COLO829 (cell line): Measurements from ENCODE around the gene RAPGEF1.
"Not testable (repeated sequence)": the region's sequence is repeated elsewhere in the genome, so short reads cannot be mapped to it uniquely, and the experiment has no call there.

ENCODE experiments used
- DNase-seq: peaks from one replicate; pipeline ENCODE4 v3.0.0; 2012; ENCODE audit warnings: low spot score

The RAPGEF1 gene, protein sequence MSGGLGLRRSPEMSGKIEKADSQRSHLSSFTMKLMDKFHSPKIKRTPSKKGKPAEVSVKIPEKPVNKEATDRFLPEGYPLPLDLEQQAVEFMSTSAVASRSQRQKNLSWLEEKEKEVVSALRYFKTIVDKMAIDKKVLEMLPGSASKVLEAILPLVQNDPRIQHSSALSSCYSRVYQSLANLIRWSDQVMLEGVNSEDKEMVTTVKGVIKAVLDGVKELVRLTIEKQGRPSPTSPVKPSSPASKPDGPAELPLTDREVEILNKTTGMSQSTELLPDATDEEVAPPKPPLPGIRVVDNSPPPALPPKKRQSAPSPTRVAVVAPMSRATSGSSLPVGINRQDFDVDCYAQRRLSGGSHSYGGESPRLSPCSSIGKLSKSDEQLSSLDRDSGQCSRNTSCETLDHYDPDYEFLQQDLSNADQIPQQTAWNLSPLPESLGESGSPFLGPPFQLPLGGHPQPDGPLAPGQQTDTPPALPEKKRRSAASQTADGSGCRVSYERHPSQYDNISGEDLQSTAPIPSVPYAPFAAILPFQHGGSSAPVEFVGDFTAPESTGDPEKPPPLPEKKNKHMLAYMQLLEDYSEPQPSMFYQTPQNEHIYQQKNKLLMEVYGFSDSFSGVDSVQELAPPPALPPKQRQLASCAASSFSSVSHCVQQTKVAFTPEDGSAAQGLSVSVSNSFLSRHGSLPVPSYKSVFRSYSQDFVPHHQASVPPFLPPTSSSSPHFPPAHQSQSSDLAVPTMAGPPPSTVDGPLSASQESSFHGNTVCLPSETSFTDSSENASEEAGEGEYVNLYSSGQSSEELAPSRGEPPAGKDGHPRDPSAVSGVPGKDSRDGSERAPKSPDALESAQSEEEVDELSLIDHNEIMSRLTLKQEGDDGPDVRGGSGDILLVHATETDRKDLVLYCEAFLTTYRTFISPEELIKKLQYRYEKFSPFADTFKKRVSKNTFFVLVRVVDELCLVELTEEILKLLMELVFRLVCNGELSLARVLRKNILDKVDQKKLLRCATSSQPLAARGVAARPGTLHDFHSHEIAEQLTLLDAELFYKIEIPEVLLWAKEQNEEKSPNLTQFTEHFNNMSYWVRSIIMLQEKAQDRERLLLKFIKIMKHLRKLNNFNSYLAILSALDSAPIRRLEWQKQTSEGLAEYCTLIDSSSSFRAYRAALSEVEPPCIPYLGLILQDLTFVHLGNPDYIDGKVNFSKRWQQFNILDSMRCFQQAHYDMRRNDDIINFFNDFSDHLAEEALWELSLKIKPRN (N-terminal part only)

DNA sequence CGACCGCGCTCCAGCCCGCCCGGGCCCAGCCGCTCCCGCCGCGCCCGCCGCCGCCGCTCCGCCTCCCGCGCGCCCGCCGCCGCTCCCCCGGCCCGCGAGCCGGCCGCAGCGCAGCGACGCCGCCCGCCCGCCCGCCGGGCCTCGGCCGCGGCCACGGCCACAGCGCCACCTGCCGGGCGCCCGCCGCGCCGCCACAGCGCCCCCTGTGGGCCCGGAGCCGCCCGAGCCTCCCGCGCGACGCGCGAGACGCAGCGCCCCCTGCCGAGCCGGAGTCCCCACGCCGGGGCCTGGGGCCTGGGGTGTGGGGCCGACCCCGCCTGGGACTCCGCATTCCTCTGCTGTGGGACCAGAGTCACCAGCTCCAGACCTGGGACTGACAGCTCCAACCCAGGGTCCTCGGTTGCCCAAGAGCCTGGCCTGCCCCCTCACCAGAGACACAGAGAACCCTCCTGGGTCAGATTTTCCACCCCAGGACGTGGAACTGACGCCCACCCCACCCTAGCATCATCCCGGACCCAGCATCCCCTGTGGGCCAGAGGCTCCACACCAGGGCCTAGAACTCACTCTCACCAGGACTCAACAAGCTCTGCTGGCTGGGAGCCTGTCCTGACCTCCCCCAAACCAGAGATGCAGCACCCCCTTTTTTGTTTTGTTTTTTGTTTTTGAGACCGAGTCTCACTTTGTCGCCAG is at the start of gene RAPGEF1:
Gene RAPGEF1 (minus strand): TSS at position 118 of the 690 bp plus-strand sequence. CDS start 246 bp downstream, outside the sequence.
- DNase-seq = no peak

DNA sequence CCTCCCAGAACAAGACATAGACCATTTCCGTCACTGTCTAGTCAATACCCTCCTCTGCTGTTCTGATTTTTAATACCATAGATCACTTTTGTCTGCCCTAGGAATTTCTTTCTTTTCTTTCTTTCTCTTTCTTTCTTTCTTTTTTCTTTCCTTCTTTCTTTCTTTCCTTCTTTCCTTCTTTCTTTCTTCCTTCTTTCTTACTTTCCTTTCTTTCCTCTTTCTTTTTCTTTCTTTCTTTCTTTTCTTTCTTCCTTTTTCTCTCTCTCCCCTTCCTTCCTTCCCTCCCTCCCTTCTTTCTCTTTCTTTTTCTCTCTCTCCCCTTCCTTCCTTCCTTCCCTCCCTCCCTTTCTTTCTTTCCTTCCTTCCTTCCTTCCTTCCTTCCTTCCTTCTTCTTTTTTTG is 49.0 kb upstream of the RAPGEF1 start:
- no peak for DNase-seq

DNA sequence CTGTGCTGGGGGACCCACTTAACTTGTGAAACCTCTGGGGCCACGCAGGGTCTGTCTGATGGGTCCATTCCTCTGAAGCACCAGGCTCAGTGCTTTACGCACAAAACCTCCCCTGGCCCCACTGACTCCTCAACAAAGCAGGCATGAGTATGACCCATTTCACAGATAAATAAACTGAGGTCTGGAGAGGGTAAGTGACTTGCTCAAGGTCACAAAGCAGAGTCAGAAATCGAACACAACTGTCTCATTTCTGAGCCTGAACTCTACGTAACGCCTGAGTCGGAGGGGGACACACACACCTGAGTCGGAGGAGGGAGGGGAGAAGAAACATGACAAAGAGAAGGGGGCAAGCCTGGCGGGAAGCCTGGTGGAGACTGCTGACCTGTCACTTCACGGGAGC is 48.0 kb upstream of the RAPGEF1 start:
- DNase-seq = no peak

DNA sequence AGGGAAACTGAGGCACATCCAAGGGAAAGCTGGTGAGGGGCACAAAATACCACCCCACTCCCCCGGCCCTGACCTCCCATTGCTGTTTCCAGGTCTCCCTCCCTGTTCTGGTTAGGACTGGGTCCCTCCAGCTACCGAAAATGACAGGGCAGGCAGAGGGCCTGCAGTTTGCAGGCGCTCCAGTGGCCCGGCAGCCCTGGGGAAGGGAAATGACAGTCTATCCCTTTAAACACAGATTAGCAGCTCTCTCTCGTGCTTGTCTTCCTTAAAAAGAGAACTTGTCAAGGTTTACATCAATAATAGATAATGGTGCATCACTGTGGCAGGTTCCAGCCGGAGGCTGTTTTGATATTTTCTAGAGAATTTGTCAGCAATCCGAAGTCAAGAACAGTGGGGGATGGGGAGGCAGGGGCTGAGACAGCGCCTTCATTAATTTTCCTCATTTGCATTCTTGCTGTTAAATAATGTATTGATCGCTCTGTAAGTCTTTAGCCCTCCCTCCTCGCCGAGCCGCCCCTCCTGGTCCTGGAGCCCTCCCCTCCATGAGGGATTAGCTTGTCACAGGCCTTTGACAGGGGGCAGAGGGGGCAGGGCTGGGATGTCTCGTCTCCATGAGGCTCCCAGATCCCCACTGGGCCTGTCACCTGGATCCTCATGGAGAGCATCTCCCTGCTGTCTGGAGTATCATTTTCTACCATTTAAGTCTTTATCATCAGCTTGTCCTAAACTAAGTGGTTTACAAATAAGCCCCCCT is 45.0 kb upstream of the RAPGEF1 start:
- no peak for DNase-seq

DNA sequence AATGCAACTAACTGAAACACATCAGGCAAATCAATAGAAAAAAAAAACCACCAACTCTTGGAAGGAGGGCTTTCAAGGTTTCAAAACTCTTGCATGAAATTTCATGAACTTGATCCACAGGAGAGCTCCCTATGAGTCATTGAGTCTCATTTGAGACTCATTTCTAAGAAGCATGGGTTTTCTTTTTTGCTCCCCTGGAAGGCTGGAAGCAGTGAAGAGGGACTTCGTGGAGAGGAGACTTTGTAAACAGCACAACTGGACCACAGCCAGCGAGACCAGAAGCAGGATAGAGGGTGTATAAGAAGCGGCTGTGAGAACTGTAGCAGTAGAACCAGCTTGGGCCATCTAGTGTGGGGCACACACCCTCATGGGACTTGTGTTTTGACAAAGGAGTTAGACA is 41.2 kb upstream of the RAPGEF1 start:
- no peak for DNase-seq

DNA sequence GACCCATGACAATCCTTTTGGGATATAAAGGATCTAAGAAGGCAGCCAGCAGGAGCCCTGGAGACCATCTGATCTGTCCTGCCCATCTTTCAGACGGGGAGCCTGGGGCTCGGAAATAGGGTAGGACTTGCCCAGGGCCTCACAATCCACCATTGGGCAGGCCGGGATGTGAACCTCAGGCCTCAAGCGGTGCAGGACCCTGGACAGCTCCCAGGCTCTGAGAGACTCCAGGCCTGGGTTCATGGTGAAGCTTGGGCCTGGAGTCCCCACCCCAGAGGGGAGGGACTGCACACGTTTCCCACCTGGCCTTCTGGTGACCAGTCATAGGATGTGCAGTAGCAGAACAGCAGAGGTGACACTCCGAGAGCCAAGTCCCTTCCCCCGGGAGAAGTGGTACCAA is 36.6 kb upstream of the RAPGEF1 start:
- peak; percentile 28 for DNase-seq

DNA sequence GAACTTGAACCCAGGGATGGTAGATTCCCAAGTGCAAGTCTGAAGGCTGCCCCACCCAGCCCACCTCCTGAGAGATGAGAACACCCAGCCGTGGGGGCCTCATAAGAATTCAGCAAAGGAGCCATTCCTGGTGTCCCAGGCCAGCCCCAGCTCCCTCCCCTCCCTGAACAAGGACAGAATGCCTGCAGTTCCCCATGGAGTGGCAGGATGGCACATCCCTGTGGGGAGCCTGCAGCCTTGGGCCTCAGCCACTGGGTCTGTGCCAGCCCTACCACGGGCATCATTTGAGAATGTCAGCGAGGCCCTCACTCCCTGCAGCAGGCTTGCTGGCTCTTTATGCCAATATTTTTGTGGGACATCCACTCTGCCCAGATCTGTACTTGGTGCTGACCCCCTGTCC is 36.2 kb upstream of the RAPGEF1 start:
- DNase-seq = no peak

DNA sequence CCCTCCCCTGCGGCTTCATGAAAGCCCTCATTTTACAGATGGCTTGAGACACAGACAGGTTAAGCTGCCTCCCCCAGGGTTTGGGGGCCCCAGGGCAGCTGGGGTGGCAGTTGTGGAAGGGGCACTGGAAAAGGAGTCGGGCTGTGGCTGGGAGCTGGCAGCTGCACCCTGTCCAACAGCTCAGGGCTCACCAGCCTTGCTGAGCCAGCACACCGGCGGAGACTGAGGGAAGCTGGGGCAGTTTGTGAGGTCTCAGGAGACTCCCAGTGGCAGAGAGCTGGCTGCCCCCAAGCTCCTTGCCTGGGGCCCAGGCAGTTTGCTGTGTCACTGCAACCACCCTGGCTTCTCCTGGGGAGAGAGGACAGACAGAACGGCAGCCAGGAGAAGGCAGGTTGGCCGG is 34.8 kb upstream of the RAPGEF1 start:
- no peak for DNase-seq

DNA sequence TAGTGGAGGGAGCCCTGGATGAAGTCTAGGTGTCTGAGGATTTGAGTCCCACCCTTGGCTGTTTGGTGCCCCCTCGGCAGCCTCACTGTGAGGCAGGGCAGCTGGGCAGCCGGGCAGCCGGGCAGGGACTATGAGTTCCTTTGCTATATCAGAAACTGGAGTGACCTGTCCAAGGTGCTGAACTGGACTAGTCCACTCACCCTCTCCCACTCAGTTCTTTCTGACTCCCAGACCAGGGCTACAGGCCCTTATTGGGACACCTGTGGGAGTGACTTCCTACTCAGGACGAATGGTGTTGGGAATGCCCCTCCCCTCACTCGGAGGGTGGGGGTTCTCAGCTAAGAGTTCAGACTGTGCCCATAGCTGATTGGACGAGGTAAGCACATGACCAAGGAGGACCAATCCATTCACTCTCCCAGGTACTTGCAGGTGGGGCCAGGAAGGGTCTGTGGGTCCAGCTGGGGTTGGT is 34.1 kb upstream of the RAPGEF1 start:
- DNase-seq = peak; percentile 75

DNA sequence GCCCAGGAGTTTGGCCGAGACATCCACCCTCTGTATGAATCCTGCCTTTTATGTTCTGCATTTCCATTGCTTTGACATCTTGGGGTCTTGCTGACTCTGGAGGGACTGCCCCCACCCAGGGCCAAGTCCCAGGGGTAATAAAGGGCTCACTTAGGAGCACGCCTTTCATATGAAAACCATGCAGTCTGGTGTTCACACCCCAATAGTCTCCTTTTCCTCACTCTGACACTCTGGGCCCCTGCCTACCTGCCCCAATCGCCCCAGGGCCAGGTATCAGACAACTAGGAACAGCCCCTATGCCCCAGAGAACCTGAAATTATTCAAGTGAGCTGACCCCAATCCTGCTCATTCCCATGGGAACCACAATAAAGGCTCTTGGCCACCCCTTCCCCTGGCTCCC is 33.1 kb upstream of the RAPGEF1 start:
- DNase-seq = no peak

DNA sequence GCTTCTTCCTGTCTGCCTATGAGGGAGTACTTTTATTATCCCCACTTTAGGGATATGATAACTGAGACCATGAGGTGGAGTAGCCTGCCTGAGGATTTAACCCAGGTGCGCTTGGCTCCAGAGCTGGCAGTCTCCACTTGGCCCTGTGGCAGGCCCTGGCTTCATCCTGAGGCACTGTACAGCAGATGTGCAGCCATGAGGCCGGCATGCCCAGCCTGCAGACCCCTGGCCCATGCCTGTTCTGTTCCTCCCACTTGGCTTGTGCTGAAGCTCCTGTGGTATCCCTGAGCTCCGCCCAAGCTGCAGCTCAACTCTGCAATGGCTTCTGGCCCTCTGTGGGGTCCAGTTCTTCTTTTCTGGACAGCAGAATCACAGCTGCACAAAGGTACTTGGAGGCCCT is 31.8 kb upstream of the RAPGEF1 start:
- DNase-seq = no peak

DNA sequence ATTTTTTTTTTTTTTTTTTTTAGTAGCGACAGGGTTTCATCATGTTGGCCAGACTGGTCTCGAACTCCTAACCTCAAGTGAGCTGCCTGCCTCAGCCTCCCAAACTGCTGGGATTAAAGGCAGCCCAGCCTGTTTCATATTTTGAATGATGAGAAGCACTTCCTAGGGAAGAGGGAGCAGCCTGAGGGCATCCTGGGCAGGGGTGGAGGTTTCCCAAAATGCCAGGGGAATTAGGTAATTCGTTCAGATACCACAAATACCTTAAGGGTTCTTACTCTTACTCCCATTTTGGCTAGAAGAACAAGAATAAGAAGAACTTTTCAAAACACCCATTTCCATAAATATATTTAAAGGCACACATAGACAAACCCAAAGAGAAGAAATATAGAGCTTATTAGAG is 29.5 kb upstream of the RAPGEF1 start:
- DNase-seq = no peak

DNA sequence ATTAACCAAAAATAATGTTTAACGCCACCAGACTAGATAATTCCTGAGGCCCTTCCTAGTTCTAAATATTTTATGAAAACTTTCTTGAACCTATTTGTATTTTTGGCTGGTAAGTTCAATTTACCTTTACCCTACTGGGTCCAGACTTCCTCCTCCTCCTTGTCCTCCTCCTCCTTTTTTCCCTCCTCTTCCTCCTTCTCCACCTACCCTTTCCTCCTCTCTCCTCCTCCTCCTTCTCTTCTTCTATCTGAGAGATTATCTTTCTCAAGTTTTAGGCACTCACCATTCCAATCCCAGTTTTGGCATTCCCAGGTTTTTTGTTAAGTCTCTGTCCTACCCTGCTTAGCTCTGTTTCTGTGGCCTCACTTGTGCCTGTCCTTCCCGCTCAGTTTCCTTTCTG is 24.7 kb upstream of the RAPGEF1 start:
- no peak for DNase-seq

DNA sequence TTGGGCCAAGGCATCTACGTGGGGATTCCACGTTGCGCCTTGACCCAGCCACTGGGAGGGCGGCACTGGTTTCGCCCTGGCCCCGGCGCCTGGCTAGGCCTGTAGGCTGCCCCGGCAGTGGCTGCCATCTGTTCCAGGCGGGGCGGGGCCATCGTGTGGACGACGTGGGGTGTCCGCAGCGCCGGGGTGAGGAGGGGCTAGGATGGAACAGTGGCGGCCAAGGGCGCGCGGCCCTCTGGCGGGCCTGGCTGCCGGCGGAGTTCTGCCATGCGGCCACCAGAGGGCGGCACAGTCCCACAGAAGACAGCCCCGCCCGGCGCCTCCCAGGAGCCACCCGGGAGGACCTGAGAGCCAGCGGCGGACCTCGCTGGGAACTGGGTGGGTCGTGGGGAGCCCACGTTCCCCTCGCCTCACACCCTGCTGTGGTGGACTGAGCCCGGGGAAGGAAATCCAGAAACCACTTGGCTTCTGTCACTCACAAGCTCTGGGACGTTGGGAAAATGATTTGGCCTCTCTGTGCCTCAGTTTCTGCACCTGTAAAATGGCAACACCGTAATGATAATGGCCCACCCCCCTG is 22.6 kb upstream of the RAPGEF1 start:
- DNase-seq = peak; percentile 62

DNA sequence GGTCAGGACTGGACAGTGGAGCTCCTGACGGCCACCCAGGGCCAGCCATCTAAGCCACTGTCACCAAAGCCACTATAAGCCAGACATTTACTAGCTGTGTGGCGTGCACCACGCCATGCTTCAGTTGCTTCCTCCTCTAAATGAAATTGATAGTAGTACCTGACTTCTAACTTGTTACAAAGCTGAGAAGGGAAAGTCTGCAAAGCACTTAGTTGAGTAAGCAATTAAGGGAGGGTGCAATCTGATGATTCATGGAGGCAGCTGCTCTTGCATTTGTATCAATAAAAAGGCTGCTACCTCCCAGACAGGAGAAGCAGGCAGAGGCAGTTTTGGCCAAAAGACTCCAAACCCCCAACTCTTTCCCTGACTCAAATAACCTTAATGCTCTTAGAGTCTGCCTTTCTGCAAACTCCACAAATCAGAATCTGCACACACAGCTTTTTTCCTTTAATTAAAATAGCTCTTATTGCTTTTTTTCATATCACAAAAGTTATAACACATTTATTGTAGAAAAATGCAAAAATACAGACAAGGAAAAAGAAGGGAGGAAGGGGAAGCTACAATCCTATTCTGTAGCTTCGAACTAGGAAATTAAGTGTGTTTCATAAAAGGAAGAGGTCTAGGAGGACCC is 19.3 kb upstream of the RAPGEF1 start:
- DNase-seq = no peak

DNA sequence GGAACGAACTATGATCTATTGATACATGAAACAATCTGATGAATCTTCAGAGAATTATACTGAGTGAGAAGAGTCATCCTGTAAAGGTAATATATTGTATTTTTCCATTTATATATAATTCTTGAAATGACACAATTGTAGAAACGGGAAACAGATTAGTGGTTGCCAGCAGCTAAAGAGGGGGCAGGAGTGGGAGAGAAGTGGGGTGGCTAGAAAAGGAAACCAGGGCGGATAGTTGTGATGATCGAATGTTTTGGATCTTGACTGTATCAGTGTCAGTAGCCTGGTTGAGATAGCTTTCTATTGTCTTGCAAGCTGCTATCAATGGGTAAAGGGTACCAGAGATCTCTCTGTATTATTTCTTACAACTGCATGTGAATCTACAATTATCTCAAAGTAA is 17.7 kb upstream of the RAPGEF1 start:
- no peak for DNase-seq

DNA sequence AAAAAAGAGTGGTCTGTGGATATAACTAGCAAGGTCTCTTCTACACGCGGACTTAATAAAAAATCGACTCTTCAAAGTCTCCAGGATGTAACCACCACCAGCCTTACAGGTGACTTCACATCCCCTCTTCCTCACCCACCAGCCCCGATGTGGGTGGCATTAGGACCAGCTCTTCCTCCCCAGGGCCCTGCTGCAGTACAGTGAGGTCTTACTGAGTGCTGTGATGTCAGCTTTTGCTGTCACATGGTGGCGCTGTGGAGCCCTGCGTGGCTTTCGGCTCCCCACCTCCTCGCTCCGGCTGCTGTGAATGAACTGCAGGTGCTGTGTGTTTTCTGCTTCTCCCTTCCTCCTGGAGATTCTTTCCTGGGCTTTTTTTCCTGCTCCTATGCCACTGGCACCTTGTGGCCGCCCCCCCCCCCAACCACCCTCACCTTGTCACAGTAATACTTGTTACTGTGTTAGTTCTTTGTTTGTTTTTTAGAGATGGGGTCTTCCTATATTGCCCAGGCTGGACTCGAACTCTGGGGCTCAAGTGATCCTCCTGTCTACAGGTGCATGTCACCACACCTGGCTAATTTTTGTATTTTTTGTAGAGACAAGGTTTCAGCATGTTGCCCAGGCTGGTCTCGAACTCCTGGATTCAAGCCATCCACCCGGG is 15.8 kb upstream of the RAPGEF1 start:
- DNase-seq = peak; percentile 77

DNA sequence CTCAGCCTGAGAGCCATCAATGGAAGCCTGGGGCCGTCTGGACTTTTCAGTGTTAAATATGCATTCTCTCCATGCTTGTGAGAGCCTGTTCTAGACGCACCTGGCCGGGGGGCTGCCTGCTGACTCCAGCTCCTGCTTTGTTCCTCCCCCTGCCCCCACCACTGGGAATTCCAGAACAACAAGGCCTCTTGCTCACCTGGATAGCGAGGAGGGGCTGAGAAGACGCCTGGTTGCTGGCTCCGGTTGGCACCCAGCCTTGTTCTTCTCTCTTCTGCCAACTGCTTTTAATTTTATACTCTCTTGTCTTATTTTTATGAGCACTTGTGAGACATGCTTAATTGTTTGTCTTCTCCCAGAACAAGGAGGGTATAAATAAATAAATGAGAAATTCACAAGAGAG is 15.0 kb upstream of the RAPGEF1 start:
- DNase-seq = no peak

DNA sequence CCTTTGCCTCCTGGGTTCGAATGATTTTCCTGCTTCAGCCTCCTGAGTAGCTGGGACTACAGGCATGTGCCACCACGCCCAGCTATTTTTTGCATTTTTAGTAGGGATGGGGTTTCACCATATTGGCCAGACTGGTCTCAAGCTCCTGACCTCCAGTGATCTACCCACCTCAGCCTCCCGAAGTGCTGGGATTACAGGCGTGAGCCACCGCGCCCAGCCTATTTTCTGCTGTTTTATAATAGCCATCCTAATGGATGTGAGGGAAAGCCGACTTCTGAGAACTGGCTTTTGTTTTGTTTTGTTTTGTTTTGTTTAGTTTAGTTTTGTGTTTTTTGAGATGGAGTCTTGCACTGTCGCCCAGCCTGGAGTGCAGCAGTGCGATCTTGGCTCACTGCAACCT is 13.9 kb upstream of the RAPGEF1 start:
- not testable (repeated sequence) for DNase-seq
